ENCODE measurements around the gene HABP2.

DNA sequence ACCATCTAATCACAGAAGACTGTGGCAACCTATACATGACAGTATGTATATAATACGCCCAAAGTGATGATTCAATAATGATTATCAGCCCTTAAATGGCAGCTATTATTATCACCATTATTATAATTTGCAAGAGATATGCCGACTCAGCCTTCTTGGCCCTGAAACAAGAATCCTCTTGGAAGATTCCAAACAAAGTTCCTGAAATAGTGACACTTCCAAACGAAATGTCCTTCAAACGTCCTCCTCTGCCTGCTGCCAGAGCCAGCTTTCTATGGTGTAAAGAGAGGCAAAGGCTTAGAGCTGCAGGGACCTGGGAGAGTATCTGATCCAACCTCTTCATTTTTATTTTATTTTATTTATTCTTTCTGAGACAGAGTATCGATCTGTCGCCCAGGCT is 75.0 kb downstream of the HABP2 start:
- TF ChIP-seq, protein P1, sequence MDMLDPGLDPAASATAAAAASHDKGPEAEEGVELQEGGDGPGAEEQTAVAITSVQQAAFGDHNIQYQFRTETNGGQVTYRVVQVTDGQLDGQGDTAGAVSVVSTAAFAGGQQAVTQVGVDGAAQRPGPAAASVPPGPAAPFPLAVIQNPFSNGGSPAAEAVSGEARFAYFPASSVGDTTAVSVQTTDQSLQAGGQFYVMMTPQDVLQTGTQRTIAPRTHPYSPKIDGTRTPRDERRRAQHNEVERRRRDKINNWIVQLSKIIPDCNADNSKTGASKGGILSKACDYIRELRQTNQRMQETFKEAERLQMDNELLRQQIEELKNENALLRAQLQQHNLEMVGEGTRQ (CRISPR knock-in tag; IDR thresholded peaks at IDR 0.05), result no peak
- no peak for TF ChIP-seq ZNF785 (CRISPR knock-in tag; IDR thresholded peaks at IDR 0.05)
- TF ChIP-seq BRCA1 (IDR thresholded peaks at IDR 0.05), result no peak
- no peak for TF ChIP-seq BRCA1 (CRISPR knock-in tag; IDR thresholded peaks at IDR 0.05)
- TF ChIP-seq DDX20 (tag; IDR thresholded peaks at IDR 0.05; ENCODE audit: low read depth), result no peak
- TF ChIP-seq EGR1 (conservative IDR thresholded peaks at IDR 0.05), result no peak
